HEK293T (cell line): Measurements from ENCODE around the gene PANK4.

ENCODE experiments used
- FOXK2 ChIP-seq: fragments of 450-650 bp; IDR thresholded peaks from 2 replicates; pipeline ENCODE4 v1.6.1; 2016; ENCODE audit warnings: mild to moderate bottlenecking
- HDGF ChIP-seq: fragments of 450-650 bp; IDR thresholded peaks from 2 replicates; pipeline ENCODE4 v1.6.1; 2017; ENCODE audit warnings: antibody characterized with exemption, borderline replicate concordance
- LEF1 ChIP-seq: fragments of 450-650 bp; IDR thresholded peaks from 2 replicates; pipeline ENCODE4 v1.6.1; 2017; ENCODE audit warnings: mild to moderate bottlenecking, borderline replicate concordance
- NFRKB ChIP-seq: fragments of 450-650 bp; IDR thresholded peaks from 2 replicates; pipeline ENCODE4 v1.6.1; 2016; ENCODE audit warnings: mild to moderate bottlenecking, moderate library complexity
- SP1 ChIP-seq: fragments of 450-650 bp; IDR thresholded peaks from 2 replicates; pipeline ENCODE4 v1.6.1; 2017
- TARDBP ChIP-seq: fragments of 450-650 bp; IDR thresholded peaks from 2 replicates; pipeline ENCODE4 v1.6.1; 2016

DNA sequence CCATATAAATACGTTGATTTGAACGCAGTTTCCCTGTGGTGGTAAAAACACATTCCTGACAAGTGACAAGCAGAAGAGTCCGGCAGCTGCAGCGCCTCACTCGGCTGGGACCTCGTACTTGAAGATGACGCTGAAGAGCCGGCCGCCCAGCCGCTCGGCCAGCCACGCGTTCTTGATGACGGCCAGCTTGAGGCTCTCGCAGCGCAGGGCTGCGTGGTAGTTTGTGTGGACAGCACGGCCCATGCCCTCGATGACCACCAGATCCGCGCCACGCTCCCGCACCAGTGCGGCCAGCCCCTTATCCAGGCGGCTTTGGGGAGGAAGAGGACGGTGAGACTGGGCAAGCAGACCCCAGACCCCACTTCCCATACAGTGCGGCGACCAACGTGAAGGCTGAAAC lies 17.6 kb downstream of the PANK4 start:
- TF ChIP-seq TARDBP: no peak
- TF ChIP-seq SP1: no peak
- no peak for TF ChIP-seq NFRKB
- no peak for TF ChIP-seq HDGF
- TF ChIP-seq FOXK2: no peak
- no peak for TF ChIP-seq LEF1
